Mesendoderm (in vitro differentiated cells): Measurements from ENCODE around the gene PDK1.
A peak's percentile ranks its signal among the peaks of the same experiment; 100 is the strongest.

ENCODE experiments used
- DNase-seq: peaks from one replicate; pipeline ENCODE4 v3.0.0; 2013
- H2AK5ac ChIP-seq: 2 replicates; pipeline ENCODE4 v1.6.1; 2013; ENCODE audit warnings: low read length, inconsistent platforms
- H2BK120ac ChIP-seq: 2 replicates; pipeline ENCODE4 v1.6.1; 2013; ENCODE audit warnings: low read depth, mild to moderate bottlenecking, low read length, moderate library complexity, mixed read lengths
- H2BK15ac ChIP-seq: replicated peaks from 2 replicates; pipeline ENCODE4 v1.6.1; 2013; ENCODE audit warnings: low read depth, mild to moderate bottlenecking, moderate library complexity
- H2BK5ac ChIP-seq: 2 replicates; pipeline ENCODE4 v1.6.1; 2013; ENCODE audit warnings: low read length, inconsistent platforms
- H3K18ac ChIP-seq: 2 replicates; pipeline ENCODE4 v1.6.1; 2013; ENCODE audit warnings: mild to moderate bottlenecking, low read length, mixed read lengths
- H3K23ac ChIP-seq: one replicate; pipeline ENCODE4 v1.6.1; 2013; ENCODE audit warnings: low read length
- H3K27ac ChIP-seq: 2 replicates; pipeline ENCODE4 v1.5.1; 2013; ENCODE audit warnings: low read depth, mild to moderate bottlenecking, inconsistent platforms, low read length, moderate library complexity
- H3K27me3 ChIP-seq: 2 replicates; pipeline ENCODE4 v1.6.1; 2013; ENCODE audit warnings: low read length, control low read depth, mild to moderate bottlenecking, inconsistent platforms; ENCODE audit not compliant: insufficient read depth, poor library complexity
- H3K36me3 ChIP-seq: 2 replicates; pipeline ENCODE4 v1.6.1; 2013; ENCODE audit warnings: low read length, inconsistent platforms; ENCODE audit not compliant: control insufficient read depth, insufficient read depth
- H3K4ac ChIP-seq: one replicate; pipeline ENCODE4 v1.6.1; 2013; ENCODE audit warnings: low read depth, mild to moderate bottlenecking, low read length, moderate library complexity
- H3K4me1 ChIP-seq: 2 replicates; pipeline ENCODE4 v1.6.1; 2013; ENCODE audit warnings: low read depth, low read length, inconsistent platforms; ENCODE audit not compliant: control insufficient read depth
- H3K4me2 ChIP-seq: 2 replicates; pipeline ENCODE4 v1.6.1; 2013; ENCODE audit warnings: low read length
- H3K4me3 ChIP-seq: 2 replicates; pipeline ENCODE4 v1.5.1; 2013; ENCODE audit warnings: mild to moderate bottlenecking, low read length
- H3K56ac ChIP-seq: one replicate; pipeline ENCODE4 v1.6.1; 2013; ENCODE audit warnings: low read length
- H3K79me1 ChIP-seq: 2 replicates; pipeline ENCODE4 v1.6.1; 2013; ENCODE audit warnings: low read length, inconsistent platforms
- H3K79me2 ChIP-seq: 2 replicates; pipeline ENCODE4 v1.6.1; 2013; ENCODE audit warnings: mild to moderate bottlenecking, low read length; ENCODE audit not compliant: control insufficient read depth, insufficient read depth
- H3K9ac ChIP-seq: 2 replicates; pipeline ENCODE4 v1.6.1; 2013; ENCODE audit warnings: low read length, inconsistent platforms
- H4K5ac ChIP-seq: one replicate; pipeline ENCODE4 v1.6.1; 2013; ENCODE audit warnings: low read length
- H4K8ac ChIP-seq: one replicate; pipeline ENCODE4 v1.6.1; 2013; ENCODE audit warnings: low read depth, mild to moderate bottlenecking, control low read depth, low read length, moderate library complexity
- WGBS: extraction: QIAGEN DNeasy Blood & Tissue Kit; methylation state at CpG from one replicate; pipeline ENCODE4 v1.1.7; 2013; ENCODE audit warnings: low lambda C conversion rate, missing lambda C conversion rate; ENCODE audit not compliant: insufficient coverage; ENCODE audit errors: extremely low coverage; 5-methylcytosine and 5-hydroxymethylcytosine counted together

Gene PDK1

GRCh38 chr2:172574965-172575364 is 19.1 kb downstream of the PDK1 start:
- Histone ChIP-seq H3K4me2 (no peak overlapping the region), H2BK120ac (no peak overlapping the region), H2BK15ac (no peak overlapping the region), H3K27ac (no peak overlapping the region), H3K56ac (no peak overlapping the region), H3K27me3 (no peaks in the 10 kb centered on the region), H3K79me1 (no peaks in the 10 kb centered on the region), H3K4me1 (no peaks in the 10 kb centered on the region), H2BK5ac (no peak overlapping the region), H3K36me3 (peaks cover 2% of the 10 kb centered on the region), H3K23ac (no peak overlapping the region), H4K8ac (no peak overlapping the region), H3K9ac (no peak overlapping the region), H3K4me3 (no peak overlapping the region), H3K79me2 (peaks cover 3% of the 10 kb centered on the region), H2AK5ac (no peak overlapping the region), H3K18ac (no peak overlapping the region), H4K5ac (no peak overlapping the region), H3K4ac (no peak overlapping the region)
- DNase-seq: no peak
- 100% methylated on average over 1 of the region's 1 CpG for WGBS

GRCh38 chr2:172578054-172578453 is 22.2 kb downstream of the PDK1 start:
- H3K36me3 ChIP-seq: no peaks in the 10 kb centered on the region
- no peak overlapping the region for H3K4me2 ChIP-seq

GRCh38 chr2:172578860-172579512 is 23.1 kb downstream of the PDK1 start:
- no CpG with 5 or more reads among the region's 2 CpGs for WGBS

More at GRCh38 chr2:172578054-172578453, 22.2 kb downstream of the PDK1 start:
- no peak overlapping the region for H3K18ac ChIP-seq
- H3K27me3 ChIP-seq: no peaks in the 10 kb centered on the region
- no peak overlapping the region for H3K4me3 ChIP-seq
- DNase-seq: no peak
- H2BK120ac ChIP-seq: no peak overlapping the region
- no peak overlapping the region for H3K56ac ChIP-seq
- H3K23ac ChIP-seq: no peak overlapping the region
- H4K5ac ChIP-seq: no peak overlapping the region
- H2AK5ac ChIP-seq: no peak overlapping the region
- no peak overlapping the region for H2BK15ac ChIP-seq
- no peak overlapping the region for H2BK5ac ChIP-seq
- H3K4ac ChIP-seq: no peak overlapping the region
- H3K79me2 ChIP-seq: peaks cover 6% of the 10 kb centered on the region
- no peak overlapping the region for H4K8ac ChIP-seq
- H3K27ac ChIP-seq: no peak overlapping the region
- no CpG with 5 or more reads among the region's 1 CpG for WGBS
- H3K9ac ChIP-seq: no peak overlapping the region
- no peaks in the 10 kb centered on the region for H3K4me1 ChIP-seq
- H3K79me1 ChIP-seq: peaks cover 3% of the 10 kb centered on the region

GRCh38 chr2:172580544-172580943 is 24.7 kb downstream of the PDK1 start:
- Histone ChIP-seq H3K4me1 (no peaks in the 10 kb centered on the region), H3K36me3 (no peaks in the 10 kb centered on the region), H3K18ac (no peak overlapping the region), H3K4me3 (no peak overlapping the region), H3K27ac (no peak overlapping the region), H4K5ac (no peak overlapping the region), H2BK5ac (no peak overlapping the region), H3K79me1 (peaks cover 3% of the 10 kb centered on the region), H3K23ac (no peak overlapping the region), H3K56ac (no peak overlapping the region), H3K4ac (no peak overlapping the region), H3K27me3 (no peaks in the 10 kb centered on the region), H2AK5ac (no peak overlapping the region), H2BK15ac (no peak overlapping the region), H3K4me2 (no peak overlapping the region), H3K79me2 (peaks cover 5% of the 10 kb centered on the region), H4K8ac (no peak overlapping the region), H2BK120ac (no peak overlapping the region), H3K9ac (no peak overlapping the region)
- no peak for DNase-seq

More at GRCh38 chr2:172578860-172579512, 23.1 kb downstream of the PDK1 start:
- no peak overlapping the region for H3K4me3 ChIP-seq
- H3K56ac ChIP-seq: no peak overlapping the region
- H3K27ac ChIP-seq: no peak overlapping the region
- peaks cover 6% of the 10 kb centered on the region for H3K79me2 ChIP-seq
- no peak overlapping the region for H4K8ac ChIP-seq
- peak; percentile 73 for DNase-seq
- H3K18ac ChIP-seq: peak overlapping the region; percentile 1
- H3K27me3 ChIP-seq: no peaks in the 10 kb centered on the region
- H3K4ac ChIP-seq: no peak overlapping the region
- no peaks in the 10 kb centered on the region for H3K4me1 ChIP-seq
- no peak overlapping the region for H3K4me2 ChIP-seq
- H2AK5ac ChIP-seq: no peak overlapping the region
- no peak overlapping the region for H3K23ac ChIP-seq
- H4K5ac ChIP-seq: no peak overlapping the region
- H2BK5ac ChIP-seq: no peak overlapping the region
- H3K9ac ChIP-seq: no peak overlapping the region
- H2BK15ac ChIP-seq: no peak overlapping the region
- no peaks in the 10 kb centered on the region for H3K36me3 ChIP-seq
- no peak overlapping the region for H2BK120ac ChIP-seq
- H3K79me1 ChIP-seq: peaks cover 3% of the 10 kb centered on the region

GRCh38 chr2:172582656-172583055 is 26.8 kb downstream of the PDK1 start:
- Histone ChIP-seq H3K4me1 (no peaks in the 10 kb centered on the region), H4K5ac (no peak overlapping the region), H3K9ac (no peak overlapping the region), H3K27ac (no peak overlapping the region), H2BK15ac (no peak overlapping the region), H3K18ac (no peak overlapping the region), H3K4ac (no peak overlapping the region), H3K36me3 (peaks cover 2% of the 10 kb centered on the region), H4K8ac (no peak overlapping the region), H3K79me2 (peaks cover 3% of the 10 kb centered on the region), H3K4me3 (no peak overlapping the region), H3K27me3 (no peaks in the 10 kb centered on the region), H3K23ac (no peak overlapping the region), H2AK5ac (no peak overlapping the region), H2BK5ac (no peak overlapping the region), H2BK120ac (no peak overlapping the region), H3K4me2 (no peak overlapping the region), H3K79me1 (peaks cover 3% of the 10 kb centered on the region), H3K56ac (no peak overlapping the region)
- no CpG with 5 or more reads among the region's 1 CpG for WGBS
- DNase-seq: no peak
